Measurements from ENCODE around the gene NKTR.

- TF ChIP-seq CTCF (IDR thresholded peaks at IDR 0.05) (no peak), EP300 (IDR thresholded peaks at IDR 0.05) (no peak)
These were observed 47.7 kb upstream of the NKTR start for GRCh38 chr3:42552830-42553229.
